ENCODE results near the gene BCAR3.

BCAR3 gene

GRCh38 chr1:93532780-93533378 is 148.8 kb downstream of the BCAR3 start:
- no peak for DNase-seq

GRCh38 chr1:93531193-93531592 is 150.4 kb downstream of the BCAR3 start:
- peak; percentile 13 for DNase-seq

GRCh38 chr1:93528412-93528811 is 153.2 kb downstream of the BCAR3 start:
- no peak for DNase-seq

- DNase-seq = no peak
These were observed 155.2 kb downstream of the BCAR3 start for GRCh38 chr1:93526431-93526830.

- no peak for DNase-seq
These were observed 156.2 kb downstream of the BCAR3 start for GRCh38 chr1:93525431-93525830.

GRCh38 chr1:93522721-93523120 is 158.9 kb downstream of the BCAR3 start:
- DNase-seq = no peak

- no peak for DNase-seq
These were observed 160.0 kb downstream of the BCAR3 start for GRCh38 chr1:93521618-93522017.

- DNase-seq = no peak
These were observed 162.3 kb downstream of the BCAR3 start for GRCh38 chr1:93519199-93519829.

GRCh38 chr1:93518516-93518915 is 163.1 kb downstream of the BCAR3 start:
- no peak for DNase-seq

- DNase-seq = no peak
These were observed 165.5 kb downstream of the BCAR3 start for GRCh38 chr1:93516164-93516563.

All from NCI-H1105 (cell line).